Measurements from ENCODE around the gene IARS1.

DNA sequence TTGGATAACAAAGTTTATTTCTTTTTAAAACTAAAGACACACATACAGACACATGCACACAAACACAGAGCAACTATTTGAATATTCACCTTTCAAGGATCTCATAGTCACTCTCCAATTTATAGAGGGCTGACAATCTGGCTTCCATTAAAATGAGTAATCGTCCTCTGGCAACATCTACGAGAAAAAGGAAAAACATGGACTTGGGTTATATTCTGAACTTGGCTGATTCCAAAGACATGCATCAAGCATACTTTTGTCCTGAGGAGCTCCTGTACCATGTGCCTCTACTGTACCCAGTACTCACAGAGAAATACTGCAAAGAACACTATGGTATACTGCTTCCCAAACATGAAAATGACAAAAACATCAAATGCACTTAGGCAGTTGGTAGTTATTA lies 15.4 kb downstream of the IARS1 start:
- no peak for TF ChIP-seq CTCF (IDR thresholded peaks at IDR 0.05; ENCODE audit: low read depth, low read length)
- no peak for TF ChIP-seq POLR2A (IDR thresholded peaks at IDR 0.05; ENCODE audit: extremely low read depth, insufficient read length)
- no peak for TF ChIP-seq MAX (IDR thresholded peaks at IDR 0.05; ENCODE audit: low read depth, low read length)
- TF ChIP-seq MYC (IDR thresholded peaks at IDR 0.05; ENCODE audit: low read depth, low read length) = no peak
